Measurements from ENCODE around the gene TMEM117.
A peak's percentile ranks its signal among the peaks of the same experiment; 100 is the strongest.
"Not testable (repeated sequence)": the region's sequence is repeated elsewhere in the genome, so short reads cannot be mapped to it uniquely, and the experiment has no call there.

The TMEM117 gene

GRCh38 chr12:43841253-43841652 is 5.4 kb downstream of the TMEM117 start:
- no peak for DNase-seq

GRCh38 chr12:43842259-43842658 is 6.4 kb downstream of the TMEM117 start:
- DNase-seq = no peak

- not testable (repeated sequence) for DNase-seq
Measured at GRCh38 chr12:43847425-43848225, 11.7 kb downstream of the TMEM117 start.

GRCh38 chr12:43848226-43848507 is 12.3 kb downstream of the TMEM117 start:
- no peak for DNase-seq

- no peak for DNase-seq
Measured at GRCh38 chr12:43848786-43849185, 12.9 kb downstream of the TMEM117 start.

- DNase-seq = no peak
Measured at GRCh38 chr12:43852744-43853143, 16.9 kb downstream of the TMEM117 start.

GRCh38 chr12:43856972-43857371 is 21.1 kb downstream of the TMEM117 start:
- no peak for DNase-seq

GRCh38 chr12:43858096-43858495 is 22.2 kb downstream of the TMEM117 start:
- no peak for DNase-seq

- no peak for DNase-seq
Measured at GRCh38 chr12:43858991-43859390, 23.1 kb downstream of the TMEM117 start.

GRCh38 chr12:43861015-43861839 is 25.3 kb downstream of the TMEM117 start:
- no peak for DNase-seq

- no peak for DNase-seq
Measured at GRCh38 chr12:43861840-43862150, 25.9 kb downstream of the TMEM117 start.

- no peak for DNase-seq
Measured at GRCh38 chr12:43863770-43864366, 28.0 kb downstream of the TMEM117 start.

GRCh38 chr12:43864557-43864956 is 28.7 kb downstream of the TMEM117 start:
- DNase-seq = not testable (repeated sequence)

GRCh38 chr12:43869184-43869583 is 33.3 kb downstream of the TMEM117 start:
- no peak for DNase-seq

- not testable (repeated sequence) for DNase-seq
Measured at GRCh38 chr12:43869765-43870164, 33.9 kb downstream of the TMEM117 start.

GRCh38 chr12:43871258-43871657 is 35.4 kb downstream of the TMEM117 start:
- DNase-seq = not testable (repeated sequence)

GRCh38 chr12:43872396-43872795 is 36.5 kb downstream of the TMEM117 start:
- DNase-seq = no peak

- DNase-seq = no peak
Measured at GRCh38 chr12:43878050-43878449, 42.2 kb downstream of the TMEM117 start.

GRCh38 chr12:43880547-43880946 is 44.7 kb downstream of the TMEM117 start:
- no peak for DNase-seq

GRCh38 chr12:43882578-43883178 is 46.8 kb downstream of the TMEM117 start:
- peak; percentile 56 for DNase-seq

- no peak for DNase-seq
Measured at GRCh38 chr12:43883311-43883710, 47.4 kb downstream of the TMEM117 start.

- DNase-seq = no peak
Measured at GRCh38 chr12:43883748-43884147, 47.9 kb downstream of the TMEM117 start.

GRCh38 chr12:43884683-43885410 is 49.0 kb downstream of the TMEM117 start:
- DNase-seq = no peak

Data from RPMI8226 (cell line).